NCI-H2227 (cell line): Measurements from ENCODE around the gene CLK3.

Source experiments
- DNase-seq: peaks from one replicate; lab custom pipeline; 2025; ENCODE audit not compliant: unreplicated experiment; lab: John Stamatoyannopoulos, UW

Gene CLK3

GRCh38 chr15:74603026-74603788 lies 12.4 kb upstream of the CLK3 start:
- DNase-seq: no peak

GRCh38 chr15:74603789-74604705 lies 11.6 kb upstream of the CLK3 start:
- DNase-seq: no peak

DNA sequence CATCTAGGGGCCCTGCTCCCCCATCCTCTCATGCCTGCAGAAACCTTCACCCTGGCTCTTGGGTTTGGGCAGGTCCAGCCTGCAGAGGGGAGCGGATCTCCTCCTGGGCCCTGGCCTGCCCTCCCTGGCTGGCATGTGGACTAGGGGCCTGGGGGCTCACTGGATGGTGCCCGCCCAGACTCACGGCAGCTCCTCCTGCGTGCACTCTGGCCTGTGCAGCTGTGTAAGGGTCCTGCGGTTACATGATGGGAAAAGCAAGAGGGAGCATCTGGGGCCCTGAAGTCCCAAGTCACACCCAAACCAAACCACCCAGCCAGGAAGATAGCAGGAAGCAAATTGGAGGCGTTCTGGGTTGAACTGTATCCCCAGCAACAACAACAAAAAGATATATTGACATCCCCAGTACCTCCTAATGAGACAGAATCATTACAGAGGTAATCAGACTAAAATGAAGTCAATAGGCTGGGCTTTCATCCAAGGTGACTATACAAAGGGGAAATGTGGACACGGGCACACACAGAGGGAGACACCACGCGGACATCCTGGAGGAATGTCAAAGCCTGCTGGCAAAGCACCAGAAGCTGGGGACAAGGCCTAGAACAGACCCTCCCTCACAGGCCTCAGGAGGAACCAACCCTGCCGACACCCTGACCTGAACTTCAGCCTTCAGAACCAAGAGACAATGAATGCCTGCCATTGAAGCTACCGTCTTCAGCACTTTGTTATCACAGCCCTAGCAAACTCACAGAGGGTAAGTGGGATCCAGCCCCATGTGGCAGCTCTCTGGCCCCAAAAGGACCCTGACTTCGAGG lies 10.4 kb upstream of the CLK3 start:
- no peak for DNase-seq

DNA sequence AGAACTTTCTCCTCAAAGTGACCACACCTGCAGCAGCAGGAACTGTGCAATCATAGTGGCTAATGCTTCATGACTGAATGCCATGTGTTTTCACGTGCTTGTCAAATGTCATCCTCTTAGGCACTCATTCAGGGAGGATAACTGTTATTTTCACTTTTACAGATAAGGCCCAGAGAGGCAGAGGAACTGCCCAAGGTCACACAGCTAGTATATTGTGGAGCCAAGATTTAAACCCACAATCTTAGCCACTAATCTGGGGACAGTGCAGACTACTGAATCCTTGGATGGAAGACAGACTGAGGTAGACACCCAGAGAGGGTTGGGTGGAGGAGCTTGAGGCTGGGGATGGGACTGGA lies 9.9 kb upstream of the CLK3 start:
- DNase-seq: no peak

DNA sequence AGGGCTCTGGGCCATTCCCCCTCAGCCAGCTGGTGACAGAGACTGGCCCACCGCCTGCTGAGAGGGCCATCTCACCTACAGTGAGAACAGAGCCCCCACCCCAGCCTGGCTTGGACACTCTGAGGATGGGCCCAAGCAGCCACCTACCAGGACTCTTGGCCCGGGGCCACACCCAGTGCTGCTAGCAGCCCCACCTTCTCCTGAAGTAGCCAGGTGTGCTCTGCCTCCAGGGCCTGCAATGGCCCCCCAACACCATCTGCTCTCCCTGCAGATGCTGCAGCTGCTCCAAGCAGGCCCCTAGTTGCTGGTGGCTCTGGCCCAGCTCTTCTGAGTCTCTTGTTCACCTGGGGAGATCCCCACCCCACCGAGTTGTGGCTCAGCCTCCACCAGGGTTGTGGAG lies 6.8 kb upstream of the CLK3 start:
- no peak for DNase-seq

GRCh38 chr15:74609938-74610301 lies 5.7 kb upstream of the CLK3 start:
- DNase-seq: no peak

DNA sequence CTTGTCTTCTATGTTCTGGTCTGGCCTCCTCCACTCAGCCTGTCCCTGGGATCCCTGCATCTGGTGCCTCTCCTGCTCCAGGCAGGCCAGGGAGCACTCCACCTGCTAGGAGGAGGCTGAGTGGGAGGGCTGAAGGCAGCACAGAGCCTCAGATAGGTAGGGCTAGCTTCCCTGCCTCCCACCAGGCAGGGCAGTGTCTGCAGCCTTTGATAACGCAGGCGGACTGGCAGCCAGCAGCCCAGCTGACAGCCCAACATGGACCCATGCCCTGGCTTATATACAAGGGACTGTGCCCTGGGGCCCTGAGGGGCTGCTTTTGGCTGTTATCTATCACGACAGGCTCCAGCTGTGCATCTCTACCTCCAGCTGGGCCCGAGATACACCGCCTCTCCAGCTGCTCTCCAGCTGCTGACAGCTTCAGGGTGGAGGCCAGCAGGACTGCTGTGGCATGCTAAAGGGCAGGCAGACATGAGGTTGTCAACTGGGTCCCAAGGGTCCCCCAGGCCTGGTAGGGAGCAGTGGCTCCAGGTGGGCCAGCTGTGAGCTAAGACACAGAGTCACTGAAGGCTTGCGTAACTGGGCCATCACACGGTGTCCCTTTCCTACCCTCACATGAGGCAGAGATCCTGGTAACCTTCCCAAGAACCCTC lies 5.2 kb upstream of the CLK3 start:
- peak; percentile 21 for DNase-seq

DNA sequence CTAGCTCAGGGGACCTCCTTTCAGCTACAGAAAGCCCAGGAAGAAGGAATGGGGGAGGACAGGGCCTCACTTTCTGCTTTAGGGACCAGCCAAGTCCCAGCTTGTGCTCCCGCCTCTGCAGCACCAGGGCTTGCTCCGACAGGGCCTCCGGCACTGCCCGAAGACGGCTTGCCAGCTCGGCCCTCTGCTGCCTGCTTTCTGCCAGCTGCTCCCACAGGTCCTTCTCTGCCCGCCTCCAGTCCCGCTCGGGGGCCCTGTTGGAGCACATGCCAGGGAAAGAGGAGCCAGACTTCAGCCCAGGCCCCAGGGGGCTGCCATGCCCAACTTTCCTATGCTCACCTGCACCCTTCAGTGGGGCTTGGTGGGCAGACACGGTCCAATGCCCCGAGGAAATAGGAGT lies 4.3 kb upstream of the CLK3 start:
- no peak for DNase-seq

GRCh38 chr15:74611834-74612233 lies 3.8 kb upstream of the CLK3 start:
- no peak for DNase-seq

GRCh38 chr15:74612677-74613076 lies 3.0 kb upstream of the CLK3 start:
- no peak for DNase-seq

- no peak for DNase-seq
Measured at GRCh38 chr15:74613089-74613952, 2.3 kb upstream of the CLK3 start.

DNA sequence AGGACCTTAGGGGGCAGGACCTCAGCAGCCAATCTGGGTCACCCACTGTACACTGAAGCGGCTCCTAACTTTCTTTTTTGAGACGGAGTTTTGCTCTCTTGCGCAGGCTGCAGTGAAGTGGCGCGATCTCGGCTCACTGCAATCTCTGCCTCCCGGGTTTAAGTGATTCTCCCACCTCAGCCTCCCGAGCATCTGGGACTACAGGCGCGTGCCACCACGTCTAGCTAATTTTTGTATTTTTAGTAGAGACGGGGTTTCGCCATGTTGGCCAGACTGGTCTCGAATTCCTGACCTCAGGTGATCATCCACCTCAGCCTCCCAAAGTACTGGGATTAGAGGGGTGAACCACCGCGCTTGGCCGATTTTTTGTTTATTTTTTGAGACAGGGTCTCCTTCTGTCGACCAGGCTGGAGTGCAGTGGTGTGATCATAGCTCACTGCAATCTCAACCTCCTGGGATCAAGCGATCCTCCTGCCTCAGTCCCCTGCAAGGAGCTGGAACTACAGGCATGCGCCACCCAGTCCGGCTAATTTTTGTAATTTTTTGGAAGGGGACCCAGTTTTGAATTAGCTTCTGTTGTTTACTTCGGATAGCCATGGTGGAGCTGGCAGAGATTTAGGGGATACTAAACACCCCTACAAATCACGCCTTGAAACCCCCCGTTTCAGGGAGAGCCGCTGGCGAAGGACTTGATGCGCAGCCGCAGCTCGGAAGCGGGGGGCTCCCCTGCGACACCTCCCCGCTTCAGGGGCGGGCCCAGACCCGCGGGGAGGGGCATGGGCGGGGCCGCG lies 1.5 kb upstream of the CLK3 start:
- DNase-seq: no peak

- peak; percentile 87 for DNase-seq
Measured at GRCh38 chr15:74614744-74615507, 710 bp upstream of the CLK3 start.

GRCh38 chr15:74616366-74616939 lies 817 bp downstream of the CLK3 start:
- DNase-seq: peak; percentile 61

DNA sequence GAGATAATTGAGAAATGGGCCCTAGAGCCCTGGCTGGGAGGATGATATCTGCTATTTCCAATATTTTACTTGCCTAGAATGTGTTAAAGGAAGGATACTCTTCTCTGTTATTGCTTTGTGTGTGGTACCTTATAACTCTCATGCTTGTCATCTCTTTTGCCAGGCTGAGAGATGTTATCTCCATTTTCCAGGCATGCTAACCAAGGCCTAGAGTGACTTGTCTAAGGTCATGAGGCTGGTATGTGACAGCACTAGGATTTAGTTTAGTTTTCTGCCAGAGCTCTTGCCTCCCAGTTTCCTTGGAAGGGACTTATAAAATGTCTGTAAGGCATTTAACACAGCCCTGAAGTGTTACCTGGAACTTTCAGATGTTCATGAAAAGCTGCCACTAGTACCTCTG lies 1.4 kb downstream of the CLK3 start:
- no peak for DNase-seq

DNA sequence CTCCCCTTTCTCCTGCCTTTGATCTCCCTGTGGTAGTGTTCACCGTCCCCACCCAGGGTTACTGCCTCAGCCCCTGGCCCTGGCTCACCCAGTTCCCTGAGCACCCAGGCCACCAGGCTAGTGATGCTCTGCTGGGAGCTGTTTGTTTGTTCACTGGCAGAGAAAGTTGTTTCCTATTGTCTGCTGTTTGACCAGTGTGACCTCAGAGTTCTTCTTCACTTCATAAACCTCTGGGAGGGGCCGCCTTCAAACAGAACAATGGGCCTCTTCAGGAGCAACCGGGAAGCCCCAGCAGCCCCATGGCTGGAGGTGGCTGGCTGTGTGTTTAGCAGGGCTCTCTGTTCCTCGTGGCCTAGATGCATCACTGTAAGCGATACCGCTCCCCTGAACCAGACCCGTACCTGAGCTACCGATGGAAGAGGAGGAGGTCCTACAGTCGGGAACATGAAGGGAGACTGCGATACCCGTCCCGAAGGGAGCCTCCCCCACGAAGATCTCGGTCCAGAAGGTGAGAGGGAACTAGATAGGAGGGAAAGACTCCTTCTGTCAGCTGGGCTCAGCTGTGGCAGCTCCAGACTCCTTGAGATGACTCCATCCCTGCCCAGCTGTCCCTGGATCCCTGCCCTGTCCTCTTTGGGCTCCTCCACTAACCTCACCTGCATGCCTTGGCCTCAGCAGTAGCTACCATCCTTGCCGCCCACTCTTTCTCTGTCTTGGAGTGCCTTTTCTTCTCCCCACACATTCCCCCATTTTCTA lies 3.4 kb downstream of the CLK3 start:
- DNase-seq: no peak

DNA sequence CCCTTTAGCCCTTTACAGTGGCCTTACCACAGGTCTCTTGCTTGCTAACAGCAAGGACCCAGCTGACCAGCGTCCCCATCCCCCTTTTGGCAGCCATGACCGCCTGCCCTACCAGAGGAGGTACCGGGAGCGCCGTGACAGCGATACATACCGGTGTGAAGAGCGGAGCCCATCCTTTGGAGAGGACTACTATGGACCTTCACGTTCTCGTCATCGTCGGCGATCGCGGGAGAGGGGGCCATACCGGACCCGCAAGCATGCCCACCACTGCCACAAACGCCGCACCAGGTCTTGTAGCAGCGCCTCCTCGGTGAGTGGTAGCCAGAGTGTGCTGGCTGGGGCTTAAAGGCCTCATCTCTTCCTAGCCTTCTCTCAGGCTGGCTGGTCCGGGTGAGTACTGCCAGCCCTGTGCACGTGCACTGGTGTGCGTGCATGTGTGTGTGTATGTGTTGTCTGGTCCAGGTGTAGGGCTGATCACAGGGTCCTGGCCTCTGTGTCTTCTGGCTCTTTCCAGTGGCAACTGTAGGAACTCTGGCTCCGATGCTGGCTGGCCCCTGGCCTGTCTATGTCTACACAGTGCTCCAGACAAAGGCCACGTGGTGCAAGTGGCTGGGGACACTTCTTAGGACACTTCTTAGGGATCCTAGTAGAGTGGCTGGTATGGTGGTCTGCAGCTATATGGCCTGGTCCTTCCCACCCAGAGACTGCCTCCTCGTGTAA lies 4.4 kb downstream of the CLK3 start:
- DNase-seq: no peak
